ENCODE data around the gene PCBP3. TPM values are rescaled to one million over a fixed set of nuclear protein-coding genes. Genes with fewer than 3 reads are reported as not detected.

The PCBP3 gene
- total and polyA plus RNA-seq, 2 donors from 2014 or later, result 2.3 to 5.4 TPM

GRCh38 chr21:45819478-45820170 lies 176.1 kb downstream of the PCBP3 start:
- no peak for TF ChIP-seq CTCF (IDR thresholded peaks at IDR 0.05; ENCODE audit: borderline replicate concordance, extremely low read depth, insufficient read depth)
- Histone ChIP-seq H3K27me3 (ENCODE audit: control insufficient read depth, insufficient read depth, low read length) (no peaks in the 10 kb centered on the region), H3K9ac (ENCODE audit: low read length in 3 of 3) (no peak overlapping the region), H3K9me3 (ENCODE audit: control insufficient read depth in 2 of 3, insufficient read depth in 1 of 3, low read length in 3 of 3) (no peaks in the 10 kb centered on the region), H3K4me1 (ENCODE audit: control insufficient read depth in 2 of 3, insufficient read depth in 2 of 3, low read depth in 1 of 3, low read length in 3 of 3) (no peaks in the 10 kb centered on the region), H3K27ac (ENCODE audit: low read depth in 2 of 2, low read length in 2 of 2) (no peak overlapping the region), H3K36me3 (ENCODE audit: control insufficient read depth in 2 of 3, insufficient read depth in 3 of 3, low read length in 3 of 3) (no peaks in the 10 kb centered on the region), H3K4me3 (ENCODE audit: low read length in 3 of 3) (no peak overlapping the region)
- no peak for FAIRE-seq
- intact Hi-C loops (cut with DNase I), result loop anchor here (5.0 kb wide), 1 partner anchor 262 kb away; no protein-coding TSS in a partner anchor
- peak in 1 of 5 donors; percentile 7 for DNase-seq

GRCh38 chr21:45820171-45821091 lies 176.9 kb downstream of the PCBP3 start:
- no peak for FAIRE-seq
- intact Hi-C loops (cut with DNase I), result loop anchor here (5.0 kb wide), 1 partner anchor 263 kb away; no protein-coding TSS in a partner anchor

GRCh38 chr21:45821315-45821962 lies 177.9 kb downstream of the PCBP3 start:
- Histone ChIP-seq H3K9ac (ENCODE audit: low read length in 3 of 3) (no peak overlapping the region), H3K4me3 (ENCODE audit: low read length in 3 of 3) (no peak overlapping the region), H3K9me3 (ENCODE audit: control insufficient read depth in 2 of 3, insufficient read depth in 1 of 3, low read length in 3 of 3) (no peaks in the 10 kb centered on the region), H3K4me1 (ENCODE audit: control insufficient read depth in 2 of 3, insufficient read depth in 2 of 3, low read depth in 1 of 3, low read length in 3 of 3) (no peaks in the 10 kb centered on the region), H3K27ac (ENCODE audit: low read depth in 2 of 2, low read length in 2 of 2) (no peak overlapping the region), H3K36me3 (ENCODE audit: control insufficient read depth in 2 of 3, insufficient read depth in 3 of 3, low read length in 3 of 3) (no peaks in the 10 kb centered on the region), H3K27me3 (ENCODE audit: control insufficient read depth, insufficient read depth, low read length) (no peaks in the 10 kb centered on the region)
- intact Hi-C loops (cut with DNase I), result loop anchor here (5.0 kb wide), 1 partner anchor 264 kb away; no protein-coding TSS in a partner anchor
- TF ChIP-seq CTCF (IDR thresholded peaks at IDR 0.05; ENCODE audit: borderline replicate concordance, extremely low read depth, insufficient read depth), result no peak
- FAIRE-seq (no peak), DNase-seq (peak in 1 of 5 donors; percentile 6)

More at GRCh38 chr21:45820171-45821091, 176.9 kb downstream of the PCBP3 start:
- TF ChIP-seq CTCF (IDR thresholded peaks at IDR 0.05; ENCODE audit: borderline replicate concordance, extremely low read depth, insufficient read depth), result peak; percentile 79
- H3K27ac ChIP-seq (ENCODE audit: low read depth in 2 of 2, low read length in 2 of 2), result no peak overlapping the region
- H3K27me3 ChIP-seq (ENCODE audit: control insufficient read depth, insufficient read depth, low read length), result no peaks in the 10 kb centered on the region
- DNase-seq, result peak; percentile 88 to 94 (median 93)
- no peaks in the 10 kb centered on the region for H3K9me3 ChIP-seq (ENCODE audit: control insufficient read depth in 2 of 3, insufficient read depth in 1 of 3, low read length in 3 of 3)
- H3K4me1 ChIP-seq (ENCODE audit: control insufficient read depth in 2 of 3, insufficient read depth in 2 of 3, low read depth in 1 of 3, low read length in 3 of 3), result no peaks in the 10 kb centered on the region
- no peak overlapping the region for H3K4me3 ChIP-seq (ENCODE audit: low read length in 3 of 3)
- no peak overlapping the region for H3K9ac ChIP-seq (ENCODE audit: low read length in 3 of 3)
- no peaks in the 10 kb centered on the region for H3K36me3 ChIP-seq (ENCODE audit: control insufficient read depth in 2 of 3, insufficient read depth in 3 of 3, low read length in 3 of 3)

All from kidney (tissue), 14 donors.